Activated CD8-positive, alpha-beta T cell treated with anti-CD3 and anti-CD28 coated beads for 36 hours (primary cell): Measurements from ENCODE around the gene CMKLR1. TPM values are rescaled to one million over a fixed set of nuclear protein-coding genes. Genes with fewer than 3 reads are reported as not detected.

Experiments used
- ATAC-seq: fragments of 200-7000 bp; cut with Tn5 transposase; one replicate; pipeline ENCODE4 v1.10.0; 2021; ENCODE audit warnings: mild to moderate bottlenecking, moderate library complexity
- CTCF ChIA-PET: fragments of 350-600 bp; sonication (Branson Sonifier 250); formaldehyde crosslinking; loops from one replicate; lab custom pipeline; 2021; ENCODE audit warnings: antibody characterized with exemption; lab: Charles Lee
- POLR2A ChIA-PET: fragments of 350-600 bp; sonication (Branson Sonifier 250); formaldehyde crosslinking; loops from one replicate; lab custom pipeline; 2021; ENCODE audit warnings: antibody characterized with exemption; lab: Charles Lee
- DNase-seq: peaks from one replicate; pipeline ENCODE4 v3.0.0-alpha.2; 2020
- H3K27ac Mint-ChIP-seq: one replicate; pipeline ENCODE4 v1.8.0; 2021; ENCODE audit warnings: mild to moderate bottlenecking, mixed read lengths
- H3K27me3 Mint-ChIP-seq: one replicate; pipeline ENCODE4 v1.8.0; 2021; ENCODE audit warnings: mixed read lengths
- H3K36me3 Mint-ChIP-seq: one replicate; pipeline ENCODE4 v1.8.0; 2021; ENCODE audit warnings: low read depth, mixed read lengths
- H3K4me1 Mint-ChIP-seq: one replicate; pipeline ENCODE4 v1.8.0; 2021; ENCODE audit warnings: low read depth, mixed read lengths
- H3K4me3 Mint-ChIP-seq: one replicate; pipeline ENCODE4 v1.8.0; 2021; ENCODE audit warnings: mild to moderate bottlenecking, moderate library complexity, mixed read lengths
- H3K9me3 Mint-ChIP-seq: one replicate; pipeline ENCODE4 v1.8.0; 2021; ENCODE audit warnings: mixed read lengths
- CTCF ChIP-seq: fragments of 200-600 bp; IDR thresholded peaks from one replicate; pipeline ENCODE4 v1.8.0; 2022; ENCODE audit warnings: antibody characterized with exemption, mild to moderate bottlenecking
- intact Hi-C: fragments of 100-400 bp; cut with micrococcal nuclease; formaldehyde crosslinking; loops from one replicate; pipeline ENCODE4 v1.10.0; 2022
- total RNA-seq, 2 experiments: library from RNA; stranded (reverse); gene quantifications; one replicate each; pipeline ENCODE4 v1.2.3, GENCODE V29; 2021

CMKLR1 gene
- total RNA-seq, 2 experiments from 2014 or later, result not detected

GRCh38 chr12:108358580-108358965, 19.5 kb upstream of the CMKLR1 start:
- intact Hi-C loops, result no loop called here

GRCh38 chr12:108357834-108358579, 18.9 kb upstream of the CMKLR1 start:
- CTCF ChIA-PET, result no interaction called here
- Mint-ChIP-seq H3K36me3 (no peaks in the 10 kb centered on the region), H3K27ac (no peak overlapping the region), H3K4me3 (no peak overlapping the region), H3K4me1 (peaks cover 2% of the 10 kb centered on the region), H3K9me3 (peaks cover 2% of the 10 kb centered on the region), H3K27me3 (peaks cover 2% of the 10 kb centered on the region)
- TF ChIP-seq CTCF, result no peak
- intact Hi-C loops, result no loop called here
- POLR2A ChIA-PET, result no interaction called here
- no peak for ATAC-seq
- no peak for DNase-seq

More at GRCh38 chr12:108358580-108358965, 19.5 kb upstream of the CMKLR1 start:
- Mint-ChIP-seq H3K27ac (no peak overlapping the region), H3K36me3 (no peaks in the 10 kb centered on the region), H3K4me3 (no peak overlapping the region), H3K4me1 (peaks cover 2% of the 10 kb centered on the region), H3K9me3 (peaks cover 2% of the 10 kb centered on the region), H3K27me3 (peaks cover 2% of the 10 kb centered on the region)
- ChIA-PET POLR2A (no interaction called here), CTCF (no interaction called here)
- DNase-seq (no peak), ATAC-seq (no peak)
- TF ChIP-seq CTCF, result no peak

GRCh38 chr12:108356835-108357806, 18.0 kb upstream of the CMKLR1 start:
- ChIA-PET CTCF (interaction anchor here (0.7 to 2.1 kb wide), 3 partner anchors 16 to 137 kb away, joined by 3 to 5 read pairs (median 3); no protein-coding TSS in a partner anchor), POLR2A (no interaction called here)
- peaks cover 2% of the 10 kb centered on the region for H3K9me3 Mint-ChIP-seq
- no peak overlapping the region for H3K27ac Mint-ChIP-seq
- intact Hi-C loops, result no loop called here
- DNase-seq, result no peak
- no peak for ATAC-seq
- H3K36me3 Mint-ChIP-seq, result no peaks in the 10 kb centered on the region
- no peak overlapping the region for H3K4me3 Mint-ChIP-seq
- H3K4me1 Mint-ChIP-seq, result peaks cover 6% of the 10 kb centered on the region
- peaks cover 2% of the 10 kb centered on the region for H3K27me3 Mint-ChIP-seq
- TF ChIP-seq CTCF, result no peak

- Mint-ChIP-seq H3K9me3 (peaks cover 2% of the 10 kb centered on the region), H3K27me3 (peaks cover 2% of the 10 kb centered on the region), H3K4me1 (peaks cover 4% of the 10 kb centered on the region), H3K4me3 (no peak overlapping the region), H3K27ac (no peak overlapping the region), H3K36me3 (no peaks in the 10 kb centered on the region)
- intact Hi-C loops, result no loop called here
- DNase-seq (no peak), ATAC-seq (no peak)
- ChIA-PET CTCF (interaction anchor here (0.5 to 2.1 kb wide), 2 partner anchors 102 to 273 kb away, joined by 3 to 5 read pairs; no protein-coding TSS in a partner anchor), POLR2A (no interaction called here)
- no peak for TF ChIP-seq CTCF
Measured at GRCh38 chr12:108355069-108355468, 16.0 kb upstream of the CMKLR1 start.
